SK-N-SH (cell line): Measurements from ENCODE around the gene IL1R2. TPM values are rescaled to one million over a fixed set of nuclear protein-coding genes. Genes with fewer than 3 reads are reported as not detected.

ENCODE experiments used
- CTCF ChIA-PET: fragments of 300-600, 350-600 bp; formaldehyde crosslinking; extraction: SDS; loops from one replicate; lab custom pipeline; 2021; lab: Yijun Ruan, JAX
- POLR2A ChIA-PET: fragments of 350-600 bp; sonication (Branson Sonifier 250); formaldehyde crosslinking; extraction: SDS; loops from one replicate; lab custom pipeline; 2020; ENCODE audit warnings: antibody characterized with exemption, inconsistent platforms; lab: Yijun Ruan, JAX
- DNase-seq: peaks from one replicate; pipeline ENCODE4 v3.0.0; 2012
- H2AFZ ChIP-seq: fragments of 200-600 bp; sonication (generic); 2 replicates; pipeline ENCODE4 v1.8.1; 2016; ENCODE audit warnings: antibody characterized with exemption, mild to moderate bottlenecking, low read depth
- H3F3A ChIP-seq: fragments of 200-600 bp; sonication (generic); replicated peaks from 2 replicates; pipeline ENCODE3; 2016; ENCODE audit warnings: antibody characterized with exemption, mild to moderate bottlenecking; ENCODE audit not compliant: insufficient read depth
- H3K27ac ChIP-seq, 2 experiments: fragments of 200-500 bp in 1 of 2; fragments of 200-600 bp in 1 of 2; sonication (Bioruptor generic) in 1 of 2; sonication (generic), shearing (Covaris generic) in 1 of 2; 2 replicates each; pipeline versions ENCODE4 v1.5.1 to v1.6.1; 2014 to 2016; ENCODE audit warnings: low read depth in 2 of 2, inconsistent platforms in 1 of 2, low read length in 1 of 2, mild to moderate bottlenecking in 1 of 2, mixed read lengths in 1 of 2
- H3K27me3 ChIP-seq: fragments of 200-600 bp; sonication (generic), shearing (Covaris generic); 2 replicates; pipeline ENCODE4 v1.6.1; 2016; ENCODE audit warnings: mixed run types; ENCODE audit not compliant: insufficient read depth
- H3K36me3 ChIP-seq, 2 experiments: fragments of 200-500 bp in 1 of 2; fragments of 200-600 bp in 1 of 2; sonication (Bioruptor generic) in 1 of 2; sonication (generic) in 1 of 2; replicated peaks in 1 of 2; 2 replicates each; pipeline versions ENCODE3 to v1.5.1; 2014 to 2016; ENCODE audit warnings: low read length in 1 of 2, mild to moderate bottlenecking in 1 of 2; ENCODE audit not compliant: insufficient read depth in 2 of 2, control insufficient read depth in 1 of 2
- H3K4me1 ChIP-seq, 2 experiments: fragments of 200-500 bp in 1 of 2; fragments of 200-600 bp in 1 of 2; sonication (Bioruptor generic) in 1 of 2; sonication (generic), shearing (Covaris generic) in 1 of 2; 2 replicates each; pipeline versions ENCODE4 v1.5.1 to v1.6.1; 2014 to 2016; ENCODE audit warnings: low read depth in 1 of 2, low read length in 1 of 2, mixed run types in 1 of 2; ENCODE audit not compliant: insufficient read depth in 2 of 2, control insufficient read depth in 1 of 2
- H3K4me2 ChIP-seq: fragments of 200-600 bp; sonication (generic), shearing (Covaris generic); 2 replicates; pipeline ENCODE4 v1.6.1; 2017; ENCODE audit warnings: mixed run types
- H3K4me3 ChIP-seq, 2 experiments: fragments of 200-500 bp in 1 of 2; fragments of 200-600 bp in 1 of 2; sonication (Bioruptor generic) in 1 of 2; sonication (generic), shearing (Covaris generic) in 1 of 2; 2 replicates each; pipeline versions ENCODE4 v1.5.1 to v1.8.1; 2014 to 2016; ENCODE audit warnings: low read depth in 2 of 2, inconsistent platforms in 1 of 2, low read length in 1 of 2, mild to moderate bottlenecking in 1 of 2, mixed read lengths in 1 of 2, moderate library complexity in 1 of 2
- H3K79me2 ChIP-seq: fragments of 200-600 bp; sonication (generic); 2 replicates; pipeline ENCODE4 v1.8.1; 2017; ENCODE audit warnings: mild to moderate bottlenecking; ENCODE audit not compliant: insufficient read depth
- H3K9ac ChIP-seq: fragments of 200-600 bp; sonication (generic); 2 replicates; pipeline ENCODE4 v1.6.1; 2017; ENCODE audit warnings: mixed run types
- H3K9me2 ChIP-seq: fragments of 200-600 bp; sonication (generic); 2 replicates; pipeline ENCODE4 v1.6.1; 2017; ENCODE audit warnings: mixed run types
- H3K9me3 ChIP-seq: fragments of 200-600 bp; sonication (generic); 2 replicates; pipeline ENCODE4 v1.6.1; 2017; ENCODE audit warnings: mixed run types, mild to moderate bottlenecking, moderate library complexity
- H4K20me1 ChIP-seq: fragments of 200-600 bp; sonication (generic); 2 replicates; pipeline ENCODE4 v1.6.1; 2017; ENCODE audit warnings: mild to moderate bottlenecking, mixed run types; ENCODE audit not compliant: insufficient read depth
- CHD2 ChIP-seq: fragments of 150-350 bp; IDR thresholded peaks from 2 replicates; pipeline ENCODE4 v1.6.1; 2018; ENCODE audit warnings: low read length; ENCODE audit not compliant: partially characterized antibody
- CTCF ChIP-seq: fragments of 200-600 bp; sonication (generic); IDR thresholded peaks from 2 replicates; pipeline ENCODE4 v1.6.1; 2017; ENCODE audit warnings: antibody characterized with exemption, mild to moderate bottlenecking, moderate library complexity
- FOXJ3 ChIP-seq: sonication (generic); formaldehyde crosslinking; IDR thresholded peaks from 2 replicates; pipeline ENCODE4 v1.5.1; 2020; ENCODE audit warnings: mild to moderate bottlenecking, missing genetic modification reagents
- FOXM1 ChIP-seq: IDR thresholded peaks from 2 replicates; pipeline ENCODE4 v1.4.0; 2012; ENCODE audit warnings: low read depth, mild to moderate bottlenecking
- GATA2 ChIP-seq: sonication (generic); formaldehyde crosslinking; IDR thresholded peaks from 2 replicates; pipeline ENCODE4 v1.5.0; 2020; ENCODE audit warnings: mild to moderate bottlenecking, missing genetic modification reagents
- JUND ChIP-seq: IDR thresholded peaks from 2 replicates; pipeline ENCODE4 v1.4.0; 2012
- MAX ChIP-seq: IDR thresholded peaks from 2 replicates; pipeline ENCODE4 v1.4.0; 2012; ENCODE audit warnings: low read depth
- MEF2A ChIP-seq: IDR thresholded peaks from 2 replicates; pipeline ENCODE4 v1.4.0; 2012; ENCODE audit warnings: low read depth, borderline replicate concordance
- POLR2AphosphoS5 ChIP-seq: IDR thresholded peaks from 2 replicates; pipeline ENCODE4 v1.6.1; 2012; ENCODE audit warnings: low read depth, low read length
- RAD21 ChIP-seq: IDR thresholded peaks from 2 replicates; pipeline ENCODE4 v1.6.1; 2012; ENCODE audit warnings: mild to moderate bottlenecking, low read length
- RCOR1 ChIP-seq: fragments of 150-350 bp; IDR thresholded peaks from 2 replicates; pipeline ENCODE4 v1.6.1; 2017; ENCODE audit warnings: antibody characterized with exemption, low read length
- REST ChIP-seq: IDR thresholded peaks from 2 replicates; pipeline ENCODE4 v1.6.1; 2012; ENCODE audit warnings: mild to moderate bottlenecking, low read depth, low read length, moderate library complexity
- RFX5 ChIP-seq: IDR thresholded peaks from 2 replicates; pipeline ENCODE4 v1.6.1; 2012; ENCODE audit warnings: mild to moderate bottlenecking, improper control_type of control experiment, low read length
- RXRA ChIP-seq: IDR thresholded peaks from 2 replicates; pipeline ENCODE4 v1.4.0; 2012; ENCODE audit warnings: low read depth, mild to moderate bottlenecking, borderline replicate concordance
- TAF1 ChIP-seq: IDR thresholded peaks from 2 replicates; pipeline ENCODE4 v1.6.1; 2012; ENCODE audit warnings: low read depth, mild to moderate bottlenecking, low read length, moderate library complexity, borderline replicate concordance
- TEAD4 ChIP-seq: IDR thresholded peaks from 2 replicates; pipeline ENCODE4 v1.4.0; 2012; ENCODE audit warnings: mild to moderate bottlenecking, borderline replicate concordance; ENCODE audit not compliant: insufficient read depth
- USF1 ChIP-seq: IDR thresholded peaks from 2 replicates; pipeline ENCODE4 v1.4.0; 2012; ENCODE audit warnings: low read depth, borderline replicate concordance
- WGBS: methylation state at CpG from one replicate; pipeline ENCODE4 v1.1.6; 2017; ENCODE audit warnings: low lambda C conversion rate; 5-methylcytosine and 5-hydroxymethylcytosine counted together
- polyA plus RNA-seq, 3 experiments: library from polyadenylated mRNA; depleted of rRNA; stranded (reverse); fragments of >200 nt; gene quantifications; 2 replicates each; pipeline ENCODE4 v1.2.3, GENCODE V29; 2012

IL1R2 gene
- polyA plus RNA-seq, 1 of the 3 experiments (the other 2 are of a cell fraction) = 0.16 TPM

GRCh38 chr2:102046135-102046986 lies 54.6 kb downstream of the IL1R2 start:
- Histone ChIP-seq H3F3A (peaks cover 14% of the 10 kb centered on the region), H3K4me3 (no peak overlapping the region), H3K79me2 (no peaks in the 10 kb centered on the region), H3K27ac (no peak overlapping the region), H3K27me3 (no peaks in the 10 kb centered on the region), H2AFZ (no peak overlapping the region), H3K9ac (no peak overlapping the region), H3K9me2 (no peaks in the 10 kb centered on the region), H3K4me2 (no peak overlapping the region), H3K4me1 (no peaks in the 10 kb centered on the region; a peak in 1 of 4 replicates), H4K20me1 (no peaks in the 10 kb centered on the region), H3K9me3 (no peaks in the 10 kb centered on the region), H3K36me3 (no peaks in the 10 kb centered on the region)
- POLR2A ChIA-PET = no interaction called here
- CTCF ChIA-PET = interaction anchor here (1.4 kb wide), 1 partner anchor 26 kb away, joined by 7 read pairs; no protein-coding TSS in a partner anchor
- no peak for DNase-seq
- TF ChIP-seq TAF1 (no peak), RCOR1 (no peak), USF1 (no peak), JUND (no peak), RFX5 (no peak), REST (no peak), MEF2A (no peak), CHD2 (no peak), RXRA (no peak), POLR2AphosphoS5 (no peak), RAD21 (no peak), FOXJ3 (no peak), GATA2 (no peak), TEAD4 (no peak), CTCF (no peak), MAX (no peak), FOXM1 (no peak)
- WGBS = 51% methylated on average over 7 of the region's 9 CpGs
